HCT116 (cell line): Measurements from ENCODE around the gene MCRS1. TPM values are rescaled to one million over a fixed set of nuclear protein-coding genes. Genes with fewer than 3 reads are reported as not detected.
A peak's percentile ranks its signal among the peaks of the same experiment; 100 is the strongest.
"Not testable (repeated sequence)": the region's sequence is repeated elsewhere in the genome, so short reads cannot be mapped to it uniquely, and the experiment has no call there.

Experiments
- ATAC-seq: fragments of 200-7000 bp; cut with Tn5 transposase; 2 replicates; pipeline ENCODE4 v1.9.1; 2020; ENCODE audit warnings: mild to moderate bottlenecking, moderate library complexity
- BruUV-seq: library from RNA; stranded (reverse); fragments of 400-500 nt; replicated peaks from 2 replicates; lab custom pipeline; 2021; lab: Mats Ljungman, UMichigan
- CTCF ChIA-PET: fragments of 300-600 bp; sonication (Branson Sonifier 250); formaldehyde crosslinking; loops from one replicate; lab custom pipeline; 2021; ENCODE audit warnings: antibody characterized with exemption; lab: Charles Lee
- POLR2A ChIA-PET: fragments of 300-600, 350-600 bp; sonication (Branson Sonifier 250); formaldehyde crosslinking; loops from one replicate; lab custom pipeline; 2021; ENCODE audit warnings: antibody characterized with exemption; lab: Charles Lee
- RAD21 ChIA-PET, 2 experiments: fragments of 300-600 bp; sonication (Branson Sonifier 250); formaldehyde crosslinking; loops; one replicate each; lab custom pipeline; 2023; ENCODE audit warnings: low total read pairs in 2 of 2; ENCODE audit not compliant: uncharacterized antibody in 2 of 2, unreplicated experiment in 2 of 2, low non-redundant PET in 1 of 2; lab: Charles Lee
- DNase-seq: peaks from one replicate; pipeline ENCODE4 v3.0.0-alpha.2; 2010; ENCODE audit warnings: low read depth, low spot score
- H2AFZ ChIP-seq: fragments of 200-600 bp; shearing (Covaris generic), sonication (generic); 2 replicates; pipeline ENCODE4 v1.6.1; 2017; ENCODE audit warnings: low read depth, mixed run types, mixed read lengths, antibody characterized with exemption, low read length; ENCODE audit not compliant: poor library complexity, severe bottlenecking
- H3K27ac ChIP-seq: 2 replicates; pipeline ENCODE4 v1.5.1; 2012; ENCODE audit warnings: low read depth, low read length
- H3K27me3 ChIP-seq: fragments of 200-600 bp; sonication (generic); 2 replicates; pipeline ENCODE4 v1.6.1; 2016; ENCODE audit warnings: mixed run types, low read length, mixed read lengths; ENCODE audit not compliant: insufficient read depth
- H3K36me3 ChIP-seq, 2 experiments: fragments of 200-500 bp in 1 of 2; fragments of 200-600 bp in 1 of 2; sonication (Bioruptor generic) in 1 of 2; sonication (generic) in 1 of 2; 2 replicates each; pipeline versions ENCODE4 v1.5.1 to v1.6.1; 2014 to 2016; ENCODE audit warnings: low read length in 2 of 2, inconsistent platforms in 1 of 2, mixed read lengths in 1 of 2, mixed run types in 1 of 2; ENCODE audit not compliant: insufficient read depth in 2 of 2, control insufficient read depth in 1 of 2
- H3K4me1 ChIP-seq, 2 experiments: fragments of 200-600 bp in 1 of 2; sonication (generic) in 1 of 2; 2 replicates each; pipeline versions ENCODE4 v1.5.1 to v1.6.1; 2012 to 2017; ENCODE audit warnings: low read length in 2 of 2, inconsistent platforms in 1 of 2, mild to moderate bottlenecking in 1 of 2, mixed read lengths in 1 of 2, mixed run types in 1 of 2, moderate library complexity in 1 of 2; ENCODE audit not compliant: insufficient read depth in 2 of 2, control insufficient read depth in 1 of 2
- H3K4me2 ChIP-seq: fragments of 200-600 bp; sonication (generic); 2 replicates; pipeline ENCODE4 v1.6.1; 2017; ENCODE audit warnings: mixed run types, low read length, mixed read lengths
- H3K4me3 ChIP-seq, 2 experiments: fragments of 200-600 bp in 1 of 2; sonication (generic) in 1 of 2; replicated peaks in 1 of 2; 2 replicates each; pipeline ENCODE4 v1.5.1; 2011 to 2016; ENCODE audit warnings: low read length in 2 of 2, control low read depth in 1 of 2, low read depth in 1 of 2, mild to moderate bottlenecking in 1 of 2, mixed read lengths in 1 of 2, mixed run types in 1 of 2
- H3K79me2 ChIP-seq: fragments of 200-600 bp; sonication (generic); 2 replicates; pipeline ENCODE4 v1.6.1; 2017; ENCODE audit warnings: mild to moderate bottlenecking, mixed run types, low read length, moderate library complexity, mixed read lengths; ENCODE audit not compliant: insufficient read depth
- H3K9ac ChIP-seq: fragments of 200-600 bp; sonication (generic); 2 replicates; pipeline ENCODE4 v1.6.1; 2016; ENCODE audit warnings: low read length, mixed read lengths
- H3K9me2 ChIP-seq: fragments of 200-600 bp; sonication (generic), shearing (Covaris generic); 2 replicates; pipeline ENCODE4 v1.6.1; 2017; ENCODE audit warnings: mixed run types, mild to moderate bottlenecking, moderate library complexity; ENCODE audit not compliant: insufficient read depth
- H3K9me3 ChIP-seq, 2 experiments: fragments of 200-500 bp in 1 of 2; fragments of 200-600 bp in 1 of 2; sonication (Bioruptor generic) in 1 of 2; sonication (generic) in 1 of 2; 2 replicates each; pipeline ENCODE4 v1.6.1; 2014 to 2017; ENCODE audit warnings: low read length in 2 of 2, mixed read lengths in 2 of 2, inconsistent platforms in 1 of 2, low read depth in 1 of 2, mild to moderate bottlenecking in 1 of 2, mixed run types in 1 of 2, moderate library complexity in 1 of 2; ENCODE audit not compliant: control insufficient read depth in 1 of 2, insufficient read depth in 1 of 2
- H4K20me1 ChIP-seq: fragments of 200-600 bp; sonication (generic), shearing (Covaris generic); 2 replicates; pipeline ENCODE4 v1.6.1; 2017; ENCODE audit warnings: mixed run types, mild to moderate bottlenecking, moderate library complexity; ENCODE audit not compliant: insufficient read depth
- CBX3 ChIP-seq: IDR thresholded peaks from 2 replicates; pipeline ENCODE4 v1.6.1; 2012; ENCODE audit warnings: low read depth
- CEBPB ChIP-seq: IDR thresholded peaks from 2 replicates; pipeline ENCODE4 v1.6.1; 2012; ENCODE audit warnings: low read depth
- EGR1 ChIP-seq: IDR thresholded peaks from 2 replicates; pipeline ENCODE4 v1.6.1; 2012; ENCODE audit warnings: low read depth
- EZH2 ChIP-seq: fragments of 200-600 bp; sonication (generic); IDR thresholded peaks from 2 replicates; pipeline ENCODE4 v1.6.1; 2017; ENCODE audit warnings: antibody characterized with exemption, mixed run types
- EZH2phosphoT487 ChIP-seq: fragments of 200-600 bp; IDR thresholded peaks from 2 replicates; pipeline ENCODE4 v1.6.1; 2018; ENCODE audit warnings: antibody characterized with exemption, borderline replicate concordance
- SP1 ChIP-seq: IDR thresholded peaks from 2 replicates; pipeline ENCODE4 v1.6.1; 2012; ENCODE audit warnings: low read depth
- SRF ChIP-seq: IDR thresholded peaks from 2 replicates; pipeline ENCODE4 v1.6.1; 2012; ENCODE audit warnings: low read depth
- TCF7L2 ChIP-seq: IDR thresholded peaks from 2 replicates; pipeline ENCODE4 v1.7.0; 2011; ENCODE audit warnings: borderline replicate concordance, inconsistent platforms; ENCODE audit not compliant: insufficient read depth, insufficient read length; ENCODE audit errors: extremely low read depth
- YY1 ChIP-seq: IDR thresholded peaks from 2 replicates; pipeline ENCODE4 v1.6.1; 2011; ENCODE audit warnings: low read length, low read depth, moderate library complexity, mild to moderate bottlenecking; ENCODE audit not compliant: insufficient replicate concordance; ENCODE audit errors: extremely low read depth
- intact Hi-C: fragments of 100-400 bp; cut with micrococcal nuclease; formaldehyde crosslinking; loops from 2 replicates; pipeline ENCODE4 v1.10.0; 2022
- total RNA-seq: library from RNA; stranded (reverse); gene quantifications from one replicate; pipeline ENCODE4 v1.2.1, GENCODE V29; 2021; ENCODE audit not compliant: unreplicated experiment
- TF ChIP-seq, protein P1 (sequence below): IDR thresholded peaks from 2 replicates; pipeline ENCODE4 v1.6.1; 2012
- TF ChIP-seq, protein P2 (sequence below): IDR thresholded peaks from 2 replicates; pipeline ENCODE4 v1.6.1; 2012

MCRS1 gene
- total RNA-seq, 1 experiment from 2014 or later, result 91.9 TPM

DNA sequence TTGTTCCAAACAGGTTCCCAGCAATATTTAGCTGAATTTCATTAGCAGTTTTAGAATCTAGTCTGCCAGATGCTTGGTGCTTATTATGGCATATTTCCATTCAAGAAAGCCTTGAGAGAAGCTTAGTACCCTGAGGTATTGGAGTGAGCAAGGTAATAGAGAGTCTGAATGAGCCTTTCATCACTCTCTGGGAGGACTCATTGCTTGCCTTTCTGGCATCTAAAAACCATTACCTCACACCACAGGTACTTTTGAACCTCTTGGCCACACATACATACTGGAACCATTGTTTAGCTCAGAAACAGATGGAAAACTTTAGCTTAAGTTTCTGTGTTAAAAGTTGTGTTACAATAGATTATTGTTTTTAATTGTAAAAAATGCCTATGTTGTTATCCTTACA is 56.5 kb downstream of the MCRS1 start:
- no peaks in the 10 kb centered on the region for H4K20me1 ChIP-seq
- H3K79me2 ChIP-seq, result peaks cover 13% of the 10 kb centered on the region; the same call in 1 of the 2 replicates
- ChIA-PET POLR2A (interaction anchor here (0.7 to 3.7 kb wide), 5 partner anchors 8 to 153 kb away, joined by 3 to 23 read pairs (median 7); partner anchors contain the start of gene SPATS2), RAD21 (interaction anchor here in 1 of 2 experiments (1.3 kb wide), 1 partner anchor 145 kb away, joined by 5 read pairs; no protein-coding TSS in a partner anchor), CTCF (interaction anchor here (0.9 to 8.4 kb wide), 6 partner anchors 145 to 230 kb away, joined by 3 to 261 read pairs (median 4); partner anchors contain the start of genes SPATS2 and TMBIM6)
- H3K4me1 ChIP-seq, result peaks cover 85 to 94% of the 10 kb centered on the region in 2 experiments
- H3K9ac ChIP-seq, result peak overlapping the region; percentile 44
- intact Hi-C loops, result no loop called here
- no peaks in the 10 kb centered on the region for H3K9me3 ChIP-seq
- no TSS peak for BruUV-seq
- H3K9me2 ChIP-seq, result no peaks in the 10 kb centered on the region
- H3K27ac ChIP-seq, result peak overlapping the region; percentile 95
- TF ChIP-seq EZH2phosphoT487, result no peak
- TF ChIP-seq SRF, result no peak
- peak; percentile 14; the same call in 1 of the 2 replicates for TF ChIP-seq SP1
- TF ChIP-seq, protein P1, sequence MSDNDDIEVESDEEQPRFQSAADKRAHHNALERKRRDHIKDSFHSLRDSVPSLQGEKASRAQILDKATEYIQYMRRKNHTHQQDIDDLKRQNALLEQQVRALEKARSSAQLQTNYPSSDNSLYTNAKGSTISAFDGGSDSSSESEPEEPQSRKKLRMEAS, result peak; percentile 29; the same call in 1 of the 2 replicates
- TF ChIP-seq CEBPB, result no peak
- TF ChIP-seq YY1, result no peak
- TF ChIP-seq, protein P2, sequence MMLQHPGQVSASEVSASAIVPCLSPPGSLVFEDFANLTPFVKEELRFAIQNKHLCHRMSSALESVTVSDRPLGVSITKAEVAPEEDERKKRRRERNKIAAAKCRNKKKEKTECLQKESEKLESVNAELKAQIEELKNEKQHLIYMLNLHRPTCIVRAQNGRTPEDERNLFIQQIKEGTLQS, result no peak
- TF ChIP-seq TCF7L2, result no peak
- TF ChIP-seq EZH2, result no peak
- no peak for TF ChIP-seq EGR1
- no peak for TF ChIP-seq CBX3
- no peak overlapping the region for H2AFZ ChIP-seq
- H3K4me2 ChIP-seq, result peak overlapping the region; percentile 61
- no peaks in the 10 kb centered on the region for H3K27me3 ChIP-seq
- ATAC-seq, result 0 out of 2 replicates have a peak, but pooled peaks have one; percentile 21
- DNase-seq, result no peak
- H3K36me3 ChIP-seq, result peaks cover 0 to 1% of the 10 kb centered on the region in 2 experiments; a peak in 1 of 4 replicates
- H3K4me3 ChIP-seq, result no peak overlapping the region

DNA sequence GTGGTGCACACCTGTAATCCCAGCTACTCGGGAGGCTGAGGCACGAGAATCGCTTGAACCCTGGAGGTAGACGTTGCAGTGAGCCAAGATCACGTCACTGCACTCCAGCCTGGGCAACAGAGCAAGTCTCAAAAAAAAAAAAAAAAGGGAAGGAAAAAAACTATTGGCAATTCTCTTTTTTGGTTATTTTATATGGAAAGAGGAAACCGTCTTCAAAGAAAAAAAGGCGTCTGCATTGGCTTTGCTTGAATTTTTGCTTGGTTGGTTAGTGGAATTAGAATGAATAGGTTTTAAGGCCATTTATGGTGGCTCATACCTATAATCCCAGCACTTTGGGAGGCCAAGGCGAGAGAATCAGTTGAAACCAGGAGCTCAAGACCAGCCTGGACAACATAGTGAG is 58.3 kb downstream of the MCRS1 start:
- DNase-seq, intact Hi-C loops, H3K36me3 ChIP-seq, H4K20me1 ChIP-seq, H3K9me3 ChIP-seq, BruUV-seq, H3K4me3 ChIP-seq, H3K27me3 ChIP-seq, H2AFZ ChIP-seq, ATAC-seq, H3K9me2 ChIP-seq: not testable (repeated sequence)
- RAD21 ChIA-PET, result interaction anchor here (0.7 to 1.2 kb wide), 2 partner anchors 90 to 151 kb away, joined by 3 read pairs; no protein-coding TSS in a partner anchor
- Histone ChIP-seq H3K4me1 (peaks cover 91 to 100% of the 10 kb centered on the region in 2 experiments), H3K9ac (peak overlapping the region; percentile 44; the same call in 1 of the 2 replicates), H3K79me2 (peaks cover 13% of the 10 kb centered on the region; the same call in 1 of the 2 replicates), H3K27ac (peak overlapping the region; percentile 95), H3K4me2 (peak overlapping the region; percentile 61)
- CTCF ChIA-PET, result interaction anchor here (8.4 kb wide), 1 partner anchor 150 kb away, joined by 261 read pairs; no protein-coding TSS in a partner anchor
- POLR2A ChIA-PET, result interaction anchor here (1.1 to 2.9 kb wide), 5 partner anchors 19 to 187 kb away, joined by 3 to 14 read pairs (median 4); partner anchors contain the start of genes SPATS2 and TROAP
